HEK293T (cell line): ENCODE measurements around the gene SMC1B.

ENCODE experiments used
- CTCF ChIA-PET: fragments of 350-600 bp; formaldehyde crosslinking; extraction: SDS; loops from one replicate; lab custom pipeline; 2021; ENCODE audit warnings: antibody characterized with exemption, inconsistent platforms; lab: Yijun Ruan, JAX
- POLR2A ChIA-PET: fragments of 350-600 bp; formaldehyde crosslinking; extraction: SDS; loops from one replicate; lab custom pipeline; 2020; ENCODE audit warnings: antibody characterized with exemption, inconsistent platforms; lab: Yijun Ruan, JAX
- DNase-seq: peaks from one replicate; pipeline ENCODE4 v3.0.0; 2012; ENCODE audit warnings: mixed read lengths; ENCODE audit errors: extremely low spot score
- ARNT ChIP-seq: fragments of 450-650 bp; IDR thresholded peaks from 2 replicates; pipeline ENCODE4 v1.6.1; 2017; ENCODE audit warnings: mild to moderate bottlenecking
- BHLHE40 ChIP-seq: fragments of 450-650 bp; IDR thresholded peaks from 2 replicates; pipeline ENCODE4 v1.6.1; 2016; ENCODE audit warnings: mild to moderate bottlenecking, moderate library complexity, borderline replicate concordance
- CTBP1 ChIP-seq: fragments of 450-650 bp; IDR thresholded peaks from 2 replicates; pipeline ENCODE4 v1.6.1; 2016; ENCODE audit warnings: borderline replicate concordance
- ELF4 ChIP-seq: fragments of 450-650 bp; IDR thresholded peaks from 2 replicates; pipeline ENCODE4 v1.6.1; 2017; ENCODE audit warnings: antibody characterized with exemption
- FOXA1 ChIP-seq: fragments of 450-650 bp; IDR thresholded peaks from 2 replicates; pipeline ENCODE4 v1.6.1; 2016; ENCODE audit warnings: mild to moderate bottlenecking
- FOXM1 ChIP-seq: fragments of 450-650 bp; IDR thresholded peaks from 2 replicates; pipeline ENCODE4 v1.6.1; 2017; ENCODE audit warnings: mild to moderate bottlenecking, borderline replicate concordance
- HDGF ChIP-seq: fragments of 450-650 bp; IDR thresholded peaks from 2 replicates; pipeline ENCODE4 v1.6.1; 2017; ENCODE audit warnings: antibody characterized with exemption, borderline replicate concordance
- L3MBTL2 ChIP-seq: fragments of 450-650 bp; conservative IDR thresholded peaks from 2 replicates; pipeline ENCODE4 v1.6.1; 2016; ENCODE audit warnings: mild to moderate bottlenecking
- NFRKB ChIP-seq: fragments of 450-650 bp; IDR thresholded peaks from 2 replicates; pipeline ENCODE4 v1.6.1; 2016; ENCODE audit warnings: mild to moderate bottlenecking, moderate library complexity
- SP1 ChIP-seq: fragments of 450-650 bp; IDR thresholded peaks from 2 replicates; pipeline ENCODE4 v1.6.1; 2017
- SUZ12 ChIP-seq: fragments of 450-650 bp; IDR thresholded peaks from 2 replicates; pipeline ENCODE4 v1.6.1; 2016; ENCODE audit warnings: mild to moderate bottlenecking
- TARDBP ChIP-seq: fragments of 450-650 bp; IDR thresholded peaks from 2 replicates; pipeline ENCODE4 v1.6.1; 2016
- ZNF384 ChIP-seq: fragments of 450-650 bp; IDR thresholded peaks from 2 replicates; pipeline ENCODE4 v1.6.1; 2016
- TF ChIP-seq, protein P1 (sequence below): fragments of 450-650 bp; IDR thresholded peaks from 2 replicates; pipeline ENCODE4 v1.6.1; 2016

SMC1B gene, protein sequence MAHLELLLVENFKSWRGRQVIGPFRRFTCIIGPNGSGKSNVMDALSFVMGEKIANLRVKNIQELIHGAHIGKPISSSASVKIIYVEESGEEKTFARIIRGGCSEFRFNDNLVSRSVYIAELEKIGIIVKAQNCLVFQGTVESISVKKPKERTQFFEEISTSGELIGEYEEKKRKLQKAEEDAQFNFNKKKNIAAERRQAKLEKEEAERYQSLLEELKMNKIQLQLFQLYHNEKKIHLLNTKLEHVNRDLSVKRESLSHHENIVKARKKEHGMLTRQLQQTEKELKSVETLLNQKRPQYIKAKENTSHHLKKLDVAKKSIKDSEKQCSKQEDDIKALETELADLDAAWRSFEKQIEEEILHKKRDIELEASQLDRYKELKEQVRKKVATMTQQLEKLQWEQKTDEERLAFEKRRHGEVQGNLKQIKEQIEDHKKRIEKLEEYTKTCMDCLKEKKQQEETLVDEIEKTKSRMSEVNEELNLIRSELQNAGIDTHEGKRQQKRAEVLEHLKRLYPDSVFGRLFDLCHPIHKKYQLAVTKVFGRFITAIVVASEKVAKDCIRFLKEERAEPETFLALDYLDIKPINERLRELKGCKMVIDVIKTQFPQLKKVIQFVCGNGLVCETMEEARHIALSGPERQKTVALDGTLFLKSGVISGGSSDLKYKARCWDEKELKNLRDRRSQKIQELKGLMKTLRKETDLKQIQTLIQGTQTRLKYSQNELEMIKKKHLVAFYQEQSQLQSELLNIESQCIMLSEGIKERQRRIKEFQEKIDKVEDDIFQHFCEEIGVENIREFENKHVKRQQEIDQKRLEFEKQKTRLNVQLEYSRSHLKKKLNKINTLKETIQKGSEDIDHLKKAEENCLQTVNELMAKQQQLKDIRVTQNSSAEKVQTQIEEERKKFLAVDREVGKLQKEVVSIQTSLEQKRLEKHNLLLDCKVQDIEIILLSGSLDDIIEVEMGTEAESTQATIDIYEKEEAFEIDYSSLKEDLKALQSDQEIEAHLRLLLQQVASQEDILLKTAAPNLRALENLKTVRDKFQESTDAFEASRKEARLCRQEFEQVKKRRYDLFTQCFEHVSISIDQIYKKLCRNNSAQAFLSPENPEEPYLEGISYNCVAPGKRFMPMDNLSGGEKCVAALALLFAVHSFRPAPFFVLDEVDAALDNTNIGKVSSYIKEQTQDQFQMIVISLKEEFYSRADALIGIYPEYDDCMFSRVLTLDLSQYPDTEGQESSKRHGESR

DNA sequence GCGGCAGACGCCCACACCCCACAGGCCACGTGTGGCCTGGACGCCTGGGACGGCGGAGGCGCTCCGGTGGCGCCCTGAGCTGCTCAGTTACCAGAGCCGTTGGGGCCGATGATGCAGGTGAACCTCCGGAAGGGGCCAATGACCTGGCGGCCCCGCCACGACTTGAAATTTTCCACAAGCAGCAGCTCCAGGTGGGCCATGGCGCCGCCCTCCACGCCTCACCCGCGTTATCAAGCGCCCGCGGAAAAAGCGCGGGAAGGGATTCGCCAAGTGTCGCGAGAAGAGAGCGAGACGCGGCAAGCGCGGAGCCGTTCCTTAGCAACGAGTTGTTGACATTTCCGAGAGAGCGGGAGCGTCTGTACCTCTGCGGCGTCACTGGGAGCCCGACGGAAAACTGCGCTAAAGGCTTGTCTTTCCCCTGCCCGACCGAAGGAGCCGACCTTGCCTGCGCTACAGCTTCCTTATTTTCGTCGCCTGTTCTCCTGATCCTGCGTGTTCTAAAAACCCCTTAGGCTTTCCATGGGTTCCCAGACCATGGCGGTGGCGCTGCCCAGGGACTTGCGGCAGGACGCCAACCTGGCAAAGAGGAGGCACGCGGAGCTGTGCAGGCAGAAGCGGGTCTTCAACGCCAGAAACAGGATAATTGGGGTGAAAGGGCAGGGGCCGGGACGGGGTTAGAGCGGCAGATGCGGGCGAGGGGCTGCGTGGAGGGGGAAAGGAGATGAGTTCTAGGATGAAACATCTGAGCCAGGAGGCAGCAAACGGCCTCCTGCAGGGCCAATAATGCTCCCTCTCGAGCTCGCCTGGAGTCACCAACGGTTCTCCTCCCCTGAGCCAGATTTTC is at the start of gene SMC1B, which contains the start of gene RIBC2:
Gene SMC1B (minus strand): TSS at position 232 of the 844 bp plus-strand sequence. CDS start 32 bp downstream, at position 200.
Gene RIBC2 (plus strand): TSS at position 326 of the 844 bp plus-strand sequence. CDS start 194 bp downstream, at position 520.
- ChIA-PET POLR2A (no interaction called here), CTCF (no interaction called here)
- peak; percentile 84 for DNase-seq
- TF ChIP-seq L3MBTL2, result peak; percentile 100
- no peak for TF ChIP-seq ELF4

DNA sequence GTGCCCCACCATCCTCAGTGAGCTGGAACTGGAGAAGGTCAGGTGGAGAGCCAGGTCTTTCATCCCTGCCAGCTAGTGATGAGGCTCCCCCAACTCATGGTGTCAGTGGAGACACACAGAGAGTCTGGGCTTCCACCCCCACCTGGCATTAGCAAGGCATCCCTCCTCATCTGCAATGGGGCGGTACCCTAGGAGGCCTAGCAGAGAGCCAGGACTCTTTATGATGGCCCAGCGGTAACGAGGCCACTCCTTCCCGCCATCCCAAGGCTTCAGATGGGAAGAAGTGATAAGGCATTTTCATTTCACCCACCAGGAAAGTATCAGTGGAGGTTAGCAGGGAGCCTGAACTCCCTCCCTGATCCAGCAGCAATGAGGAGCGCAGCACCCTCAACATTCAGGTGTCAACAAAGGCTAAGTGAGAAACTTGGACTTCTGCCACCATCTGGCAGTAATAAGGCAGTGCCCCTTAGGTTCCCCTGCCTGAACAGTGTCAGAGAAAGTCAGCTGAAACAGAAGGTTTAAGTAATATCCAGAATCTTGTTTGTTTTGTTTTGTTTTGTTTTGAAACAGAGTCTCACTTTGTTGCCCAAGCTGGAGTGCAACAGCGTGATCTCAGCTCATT is 48.7 kb upstream of the SMC1B start:
- CTCF ChIA-PET, result interaction anchor here (1.5 to 1.8 kb wide), 2 partner anchors 8 to 20 kb away, joined by 4 read pairs; no protein-coding TSS in a partner anchor
- POLR2A ChIA-PET, result no interaction called here
- DNase-seq, result peak; percentile 45
- TF ChIP-seq ELF4, result no peak
- TF ChIP-seq CTBP1, result no peak
- TF ChIP-seq, protein P1, sequence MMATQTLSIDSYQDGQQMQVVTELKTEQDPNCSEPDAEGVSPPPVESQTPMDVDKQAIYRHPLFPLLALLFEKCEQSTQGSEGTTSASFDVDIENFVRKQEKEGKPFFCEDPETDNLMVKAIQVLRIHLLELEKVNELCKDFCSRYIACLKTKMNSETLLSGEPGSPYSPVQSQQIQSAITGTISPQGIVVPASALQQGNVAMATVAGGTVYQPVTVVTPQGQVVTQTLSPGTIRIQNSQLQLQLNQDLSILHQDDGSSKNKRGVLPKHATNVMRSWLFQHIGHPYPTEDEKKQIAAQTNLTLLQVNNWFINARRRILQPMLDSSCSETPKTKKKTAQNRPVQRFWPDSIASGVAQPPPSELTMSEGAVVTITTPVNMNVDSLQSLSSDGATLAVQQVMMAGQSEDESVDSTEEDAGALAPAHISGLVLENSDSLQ, result no peak
- no peak for TF ChIP-seq SUZ12
- TF ChIP-seq BHLHE40, result no peak
- no peak for TF ChIP-seq TARDBP
- TF ChIP-seq ZNF384, result no peak

DNA sequence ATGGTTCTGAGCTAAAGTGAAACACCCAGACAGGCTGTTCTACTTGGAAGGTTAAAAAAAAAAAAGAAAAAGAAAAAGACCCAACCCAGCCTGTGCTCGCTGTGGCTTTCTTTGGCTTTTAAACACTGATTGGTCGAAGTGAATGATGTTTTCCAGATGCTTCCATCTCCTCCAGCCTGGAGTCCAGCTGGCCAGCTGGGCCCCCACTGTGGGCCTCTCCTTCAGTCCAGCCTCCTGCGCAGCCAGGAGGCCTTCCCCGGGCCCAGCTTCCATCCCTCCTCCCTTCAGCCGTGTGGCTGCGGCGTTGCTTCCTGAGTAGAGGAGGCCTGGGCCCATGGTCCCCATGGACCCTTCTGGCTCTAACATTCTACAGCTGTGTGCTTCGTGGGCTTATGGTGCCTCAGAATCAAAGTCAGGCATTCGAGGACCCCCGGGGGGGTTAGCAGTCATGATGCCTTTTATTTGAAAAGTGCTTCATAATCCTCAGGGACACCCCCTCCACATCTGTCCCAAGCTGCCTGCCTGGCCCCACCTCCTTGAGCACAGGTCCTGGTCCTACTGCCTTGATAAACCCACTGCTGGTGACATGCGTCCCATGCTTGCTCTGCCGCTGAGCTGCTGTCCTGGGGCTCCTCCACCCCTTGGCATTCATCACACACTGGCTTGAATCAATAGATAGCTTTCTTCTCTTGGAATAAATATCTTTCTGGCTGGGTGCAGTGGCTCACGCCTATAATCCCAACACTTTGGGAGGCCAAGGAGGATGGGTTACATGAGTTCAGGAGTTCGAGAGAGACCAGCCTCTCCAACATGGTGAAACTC is 47.1 kb upstream of the SMC1B start:
- no peak for DNase-seq
- TF ChIP-seq FOXA1 (no peak), BHLHE40 (no peak), CTBP1 (no peak), SUZ12 (no peak), L3MBTL2 (no peak), HDGF (no peak)
- ChIA-PET CTCF (interaction anchor here (0.6 to 1.8 kb wide), 3 partner anchors 10 to 268 kb away, joined by 3 to 4 read pairs (median 4); no protein-coding TSS in a partner anchor), POLR2A (no interaction called here)

DNA sequence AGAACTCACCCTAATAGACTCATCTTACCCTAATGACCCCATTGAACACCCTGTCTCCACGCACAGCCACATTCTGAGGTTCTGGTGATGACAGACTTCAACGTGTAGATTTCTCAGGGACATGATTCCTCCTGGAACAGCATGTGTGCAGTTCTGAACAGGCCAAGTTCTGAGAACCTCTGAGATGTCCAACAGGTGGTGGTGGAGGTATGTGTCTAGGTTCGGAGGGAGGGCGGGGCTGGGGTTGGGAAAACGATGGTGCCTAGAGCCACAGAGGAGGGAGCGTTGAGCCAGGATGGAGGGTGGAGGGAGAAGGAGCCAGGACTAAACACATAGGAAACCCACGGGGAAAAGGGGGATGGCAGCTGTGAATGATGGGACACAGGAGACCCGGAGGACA is 45.8 kb upstream of the SMC1B start:
- TF ChIP-seq NFRKB, result no peak
- no peak for TF ChIP-seq FOXA1
- CTCF ChIA-PET, result no interaction called here
- POLR2A ChIA-PET, result no interaction called here
- no peak for DNase-seq

DNA sequence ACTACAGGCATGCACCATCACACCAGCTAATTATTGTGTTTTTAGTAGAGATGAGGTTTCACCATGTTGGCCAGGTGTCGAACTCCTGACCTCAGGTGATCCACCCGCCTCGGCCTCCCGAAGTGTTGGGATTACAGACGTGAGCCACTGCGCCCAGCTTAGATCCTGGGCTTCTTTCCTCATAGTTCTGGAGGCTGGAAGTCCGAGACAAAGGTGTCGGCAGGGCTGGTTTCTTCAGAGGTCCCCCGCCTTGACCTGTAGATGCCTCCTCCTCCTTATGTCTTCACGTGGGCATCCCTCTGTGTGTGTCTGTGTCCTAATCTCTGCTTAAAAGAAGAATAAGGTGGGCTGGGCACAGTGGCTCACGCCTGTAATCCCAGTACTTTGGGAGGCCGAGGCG is 45.1 kb upstream of the SMC1B start:
- CTCF ChIA-PET, result no interaction called here
- POLR2A ChIA-PET, result no interaction called here
- TF ChIP-seq HDGF (no peak), TARDBP (no peak), SUZ12 (no peak), FOXM1 (no peak), L3MBTL2 (no peak), SP1 (no peak), FOXA1 (no peak), ARNT (no peak), ZNF384 (no peak), ELF4 (no peak), NFRKB (no peak)
- TF ChIP-seq, protein P1, result no peak
- no peak for DNase-seq
